HepG2 (cell line): Measurements from ENCODE around the gene DNAJA2. TPM values are rescaled to one million over a fixed set of nuclear protein-coding genes. Genes with fewer than 3 reads are reported as not detected.

Experiments
- CREM ChIP-seq, 2 experiments: sonication (generic) in 1 of 2; formaldehyde crosslinking in 1 of 2; IDR thresholded peaks; 2 replicates each; pipeline versions ENCODE4 v1.4.0 to v1.6.1; 2016 to 2020; ENCODE audit warnings: antibody characterized with exemption in 1 of 2, mild to moderate bottlenecking in 1 of 2, missing genetic modification reagents in 1 of 2
- DMAP1 ChIP-seq: IDR thresholded peaks from 2 replicates; pipeline ENCODE4 v1.6.1; 2016
- GLI4 ChIP-seq: sonication (generic); formaldehyde crosslinking; IDR thresholded peaks from 2 replicates; pipeline ENCODE4 v1.5.1; 2020; ENCODE audit warnings: missing genetic modification reagents, mild to moderate bottlenecking, moderate library complexity, borderline replicate concordance
- HMGA1 ChIP-seq: sonication (generic); formaldehyde crosslinking; conservative IDR thresholded peaks from 2 replicates; pipeline ENCODE4 v1.4.0; 2020; ENCODE audit warnings: missing genetic modification reagents
- NR1H2 ChIP-seq: sonication (generic); formaldehyde crosslinking; IDR thresholded peaks from 2 replicates; pipeline ENCODE4 v1.8.1; 2022; ENCODE audit warnings: low read depth, missing genetic modification reagents, borderline replicate concordance
- PRPF4 ChIP-seq: fragments of 200-400 bp; formaldehyde crosslinking; IDR thresholded peaks from 2 replicates; pipeline ENCODE4 v1.6.1; 2016; ENCODE audit warnings: low read length, low read depth; ENCODE audit not compliant: poor library complexity, severe bottlenecking
- RNF219 ChIP-seq: sonication (generic); formaldehyde crosslinking; IDR thresholded peaks from 2 replicates; pipeline ENCODE4 v1.5.0; 2020; ENCODE audit warnings: mild to moderate bottlenecking, missing genetic modification reagents
- XRCC5 ChIP-seq: fragments of 200-400 bp; formaldehyde crosslinking; optimal IDR thresholded peaks from 2 replicates; pipeline ENCODE3; 2017; ENCODE audit warnings: mild to moderate bottlenecking, low read length
- ZBTB49 ChIP-seq: sonication (generic); formaldehyde crosslinking; IDR thresholded peaks from 2 replicates; pipeline ENCODE4 v1.4.0; 2020; ENCODE audit warnings: missing genetic modification reagents, borderline replicate concordance
- ZNF709 ChIP-seq: sonication (generic); formaldehyde crosslinking; IDR thresholded peaks from 2 replicates; pipeline ENCODE4 v1.5.0; 2020; ENCODE audit warnings: mild to moderate bottlenecking, missing genetic modification reagents
- polyA plus RNA-seq, 8 experiments: library from polyadenylated mRNA; depleted of rRNA in 3 of 8; stranded (reverse) in 7 of 8; unstranded in 1 of 8; fragments of >200 nt; fragmentation: Illumina TruSeq in 4 of 8; extraction: Trizol in 4 of 8; gene quantifications; 2 replicates each; pipeline versions ENCODE4 v1.2.1 to v1.2.3, GENCODE V29; 2011 to 2016; ENCODE audit warnings: low read depth in 4 of 8, missing spikeins in 1 of 8, mixed read lengths in 1 of 8; ENCODE audit not compliant: insufficient read depth in 1 of 8
- total RNA-seq, 5 experiments: library from RNA; depleted of rRNA; stranded (reverse); fragments of >200 nt; fragmentation: Illumina TruSeq; extraction: Trizol; gene quantifications; 2 replicates each; pipeline ENCODE4 v1.2.3, GENCODE V29; 2016; ENCODE audit warnings: low read depth in 1 of 5
- TF ChIP-seq, protein P1 (sequence below): IDR thresholded peaks from 2 replicates; pipeline ENCODE4 v1.6.1; 2012; ENCODE audit warnings: inconsistent platforms
- TF ChIP-seq, protein P2 (sequence below): IDR thresholded peaks from 2 replicates; pipeline ENCODE4 v1.4.0; 2020; ENCODE audit warnings: mild to moderate bottlenecking, missing genetic modification reagents
- TF ChIP-seq, protein P3 (sequence below): sonication (generic); formaldehyde crosslinking; IDR thresholded peaks from 2 replicates; pipeline ENCODE4 v1.5.0; 2020; ENCODE audit warnings: mild to moderate bottlenecking, missing genetic modification reagents, borderline replicate concordance

Gene DNAJA2
- total and polyA plus RNA-seq, 2 of the 13 experiments (the other 11 are each of a cell fraction or from before 2014, with no cell fraction given), result 25.4 to 176 TPM

DNA sequence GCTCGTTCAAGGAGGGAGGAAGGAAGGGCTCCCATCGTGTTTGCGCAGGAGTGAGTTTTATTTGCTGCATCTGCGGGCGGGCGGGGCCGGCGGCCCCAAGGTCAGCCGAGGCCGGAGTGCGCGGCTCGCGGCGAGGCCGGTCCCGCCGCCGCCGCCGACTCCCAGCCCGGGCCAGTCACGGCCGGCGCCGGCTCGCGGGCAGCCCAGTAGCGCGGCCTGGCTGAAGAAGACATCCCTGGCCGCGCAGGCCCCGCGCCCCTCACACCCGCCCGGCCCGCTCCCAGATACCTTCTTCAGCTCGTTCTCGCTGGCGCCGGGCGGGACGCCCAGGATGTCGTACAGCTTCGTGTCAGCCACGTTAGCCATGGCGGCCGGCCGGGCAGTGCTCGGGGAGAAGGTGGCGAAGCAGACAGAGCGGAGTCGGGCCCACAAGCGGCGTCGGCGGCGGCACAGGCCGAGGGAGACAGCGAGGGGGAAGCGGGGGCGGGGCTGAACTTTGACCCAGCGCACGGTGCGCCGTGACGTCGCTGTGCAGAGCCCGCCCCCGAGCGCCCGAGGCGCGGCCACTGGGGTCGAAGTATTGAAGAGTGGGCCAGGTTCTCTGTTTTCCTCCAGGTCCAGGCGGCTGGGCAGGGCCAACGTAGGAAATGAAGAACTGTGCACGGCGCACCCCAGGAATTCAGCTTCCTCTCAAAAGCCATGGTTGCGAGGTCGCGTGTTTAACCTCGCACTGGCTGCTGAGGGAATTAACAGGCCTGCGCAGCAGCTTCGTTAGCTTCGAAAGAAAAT lies at the start of gene DNAJA2 (continued):
- TF ChIP-seq NR1H2 (CRISPR knock-in tag) (peak; percentile 91; the same call in 1 of the 2 replicates), ZBTB49 (peak; percentile 40; the same call in 1 of the 2 replicates), GLI4 (CRISPR knock-in tag) (peak; percentile 29; the same call in 1 of the 2 replicates), PRPF4 (no peak), CREM (IDR thresholded peaks at IDR 0.05) (peak; percentile 82; the same call in 1 of the 2 replicates), CREM (CRISPR knock-in tag; IDR thresholded peaks at IDR 0.05) (no peak), DMAP1 (CRISPR knock-in tag) (peak; percentile 66; the same call in 1 of the 2 replicates), RNF219 (no peak), ZNF709 (CRISPR knock-in tag) (peak; percentile 76; the same call in 1 of the 2 replicates), HMGA1 (no peak), XRCC5 (peak; percentile 44)
- TF ChIP-seq, protein P1, sequence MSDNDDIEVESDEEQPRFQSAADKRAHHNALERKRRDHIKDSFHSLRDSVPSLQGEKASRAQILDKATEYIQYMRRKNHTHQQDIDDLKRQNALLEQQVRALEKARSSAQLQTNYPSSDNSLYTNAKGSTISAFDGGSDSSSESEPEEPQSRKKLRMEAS, result peak; percentile 82
- TF ChIP-seq, protein P2, sequence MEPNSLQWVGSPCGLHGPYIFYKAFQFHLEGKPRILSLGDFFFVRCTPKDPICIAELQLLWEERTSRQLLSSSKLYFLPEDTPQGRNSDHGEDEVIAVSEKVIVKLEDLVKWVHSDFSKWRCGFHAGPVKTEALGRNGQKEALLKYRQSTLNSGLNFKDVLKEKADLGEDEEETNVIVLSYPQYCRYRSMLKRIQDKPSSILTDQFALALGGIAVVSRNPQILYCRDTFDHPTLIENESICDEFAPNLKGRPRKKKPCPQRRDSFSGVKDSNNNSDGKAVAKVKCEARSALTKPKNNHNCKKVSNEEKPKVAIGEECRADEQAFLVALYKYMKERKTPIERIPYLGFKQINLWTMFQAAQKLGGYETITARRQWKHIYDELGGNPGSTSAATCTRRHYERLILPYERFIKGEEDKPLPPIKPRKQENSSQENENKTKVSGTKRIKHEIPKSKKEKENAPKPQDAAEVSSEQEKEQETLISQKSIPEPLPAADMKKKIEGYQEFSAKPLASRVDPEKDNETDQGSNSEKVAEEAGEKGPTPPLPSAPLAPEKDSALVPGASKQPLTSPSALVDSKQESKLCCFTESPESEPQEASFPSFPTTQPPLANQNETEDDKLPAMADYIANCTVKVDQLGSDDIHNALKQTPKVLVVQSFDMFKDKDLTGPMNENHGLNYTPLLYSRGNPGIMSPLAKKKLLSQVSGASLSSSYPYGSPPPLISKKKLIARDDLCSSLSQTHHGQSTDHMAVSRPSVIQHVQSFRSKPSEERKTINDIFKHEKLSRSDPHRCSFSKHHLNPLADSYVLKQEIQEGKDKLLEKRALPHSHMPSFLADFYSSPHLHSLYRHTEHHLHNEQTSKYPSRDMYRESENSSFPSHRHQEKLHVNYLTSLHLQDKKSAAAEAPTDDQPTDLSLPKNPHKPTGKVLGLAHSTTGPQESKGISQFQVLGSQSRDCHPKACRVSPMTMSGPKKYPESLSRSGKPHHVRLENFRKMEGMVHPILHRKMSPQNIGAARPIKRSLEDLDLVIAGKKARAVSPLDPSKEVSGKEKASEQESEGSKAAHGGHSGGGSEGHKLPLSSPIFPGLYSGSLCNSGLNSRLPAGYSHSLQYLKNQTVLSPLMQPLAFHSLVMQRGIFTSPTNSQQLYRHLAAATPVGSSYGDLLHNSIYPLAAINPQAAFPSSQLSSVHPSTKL (CRISPR knock-in tag), result peak; percentile 63
- TF ChIP-seq, protein P3, sequence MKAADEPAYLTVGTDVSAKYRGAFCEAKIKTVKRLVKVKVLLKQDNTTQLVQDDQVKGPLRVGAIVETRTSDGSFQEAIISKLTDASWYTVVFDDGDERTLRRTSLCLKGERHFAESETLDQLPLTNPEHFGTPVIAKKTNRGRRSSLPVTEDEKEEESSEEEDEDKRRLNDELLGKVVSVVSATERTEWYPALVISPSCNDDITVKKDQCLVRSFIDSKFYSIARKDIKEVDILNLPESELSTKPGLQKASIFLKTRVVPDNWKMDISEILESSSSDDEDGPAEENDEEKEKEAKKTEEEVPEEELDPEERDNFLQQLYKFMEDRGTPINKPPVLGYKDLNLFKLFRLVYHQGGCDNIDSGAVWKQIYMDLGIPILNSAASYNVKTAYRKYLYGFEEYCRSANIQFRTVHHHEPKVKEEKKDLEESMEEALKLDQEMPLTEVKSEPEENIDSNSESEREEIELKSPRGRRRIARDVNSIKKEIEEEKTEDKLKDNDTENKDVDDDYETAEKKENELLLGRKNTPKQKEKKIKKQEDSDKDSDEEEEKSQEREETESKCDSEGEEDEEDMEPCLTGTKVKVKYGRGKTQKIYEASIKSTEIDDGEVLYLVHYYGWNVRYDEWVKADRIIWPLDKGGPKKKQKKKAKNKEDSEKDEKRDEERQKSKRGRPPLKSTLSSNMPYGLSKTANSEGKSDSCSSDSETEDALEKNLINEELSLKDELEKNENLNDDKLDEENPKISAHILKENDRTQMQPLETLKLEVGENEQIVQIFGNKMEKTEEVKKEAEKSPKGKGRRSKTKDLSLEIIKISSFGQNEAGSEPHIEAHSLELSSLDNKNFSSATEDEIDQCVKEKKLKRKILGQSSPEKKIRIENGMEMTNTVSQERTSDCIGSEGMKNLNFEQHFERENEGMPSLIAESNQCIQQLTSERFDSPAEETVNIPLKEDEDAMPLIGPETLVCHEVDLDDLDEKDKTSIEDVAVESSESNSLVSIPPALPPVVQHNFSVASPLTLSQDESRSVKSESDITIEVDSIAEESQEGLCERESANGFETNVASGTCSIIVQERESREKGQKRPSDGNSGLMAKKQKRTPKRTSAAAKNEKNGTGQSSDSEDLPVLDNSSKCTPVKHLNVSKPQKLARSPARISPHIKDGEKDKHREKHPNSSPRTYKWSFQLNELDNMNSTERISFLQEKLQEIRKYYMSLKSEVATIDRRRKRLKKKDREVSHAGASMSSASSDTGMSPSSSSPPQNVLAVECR (CRISPR knock-in tag), result peak; percentile 92
